Measurements from ENCODE around the gene ACOT2. TPM values are rescaled to one million over a fixed set of nuclear protein-coding genes. Genes with fewer than 3 reads are reported as not detected.

Gene ACOT2
- total RNA-seq, 4 donors from 2014 or later: 10.1 to 76.3 (median 53.6) TPM

DNA sequence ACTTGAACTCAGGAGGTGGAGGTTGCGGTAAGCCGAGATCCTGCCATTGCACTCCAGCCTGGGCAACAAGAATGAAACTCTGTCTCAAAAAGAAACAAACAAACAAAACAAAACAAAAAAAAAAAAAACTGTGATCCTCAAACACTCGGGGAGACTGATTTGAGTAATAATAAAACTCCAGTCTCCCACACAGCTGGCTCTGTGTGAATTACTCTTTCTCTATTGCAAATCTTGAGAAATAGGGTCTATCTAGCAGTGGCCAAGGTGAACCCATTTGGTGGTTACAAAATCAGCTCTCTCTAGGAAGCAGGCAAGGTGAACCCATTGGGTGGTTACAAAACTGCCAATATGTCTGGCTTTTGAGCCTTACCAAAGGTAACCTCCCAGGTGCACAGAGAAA lies 37.3 kb downstream of the ACOT2 start:
- Histone ChIP-seq H3K36me3 (no peaks in the 10 kb centered on the region), H3K27ac (no peak overlapping the region), H3K27me3 (no peaks in the 10 kb centered on the region), H3K4me1 (no peaks in the 10 kb centered on the region), H3K4me3 (no peak overlapping the region), H3K9me3 (no peaks in the 10 kb centered on the region)
- intact Hi-C loops (cut with DNase I; ENCODE audit: low total_unique reads): no loop called here
- in situ Hi-C loops (cut with MboI; ENCODE audit: low pct_ligation_motif_present in 1 of 4, low pct_unique_long_range_greater_than_20kb in 1 of 4, low sequenced_read_pairs in 3 of 4): no loop called here
- WGBS, 2 donors (ENCODE audit: low coverage in 1 of 2): 85 to 89% methylated on average over 1 to 3 of the region's 3 CpGs
- DNase-seq: no peak
- TF ChIP-seq EP300 (IDR thresholded peaks at IDR 0.05; ENCODE audit: low read depth): no peak

DNA sequence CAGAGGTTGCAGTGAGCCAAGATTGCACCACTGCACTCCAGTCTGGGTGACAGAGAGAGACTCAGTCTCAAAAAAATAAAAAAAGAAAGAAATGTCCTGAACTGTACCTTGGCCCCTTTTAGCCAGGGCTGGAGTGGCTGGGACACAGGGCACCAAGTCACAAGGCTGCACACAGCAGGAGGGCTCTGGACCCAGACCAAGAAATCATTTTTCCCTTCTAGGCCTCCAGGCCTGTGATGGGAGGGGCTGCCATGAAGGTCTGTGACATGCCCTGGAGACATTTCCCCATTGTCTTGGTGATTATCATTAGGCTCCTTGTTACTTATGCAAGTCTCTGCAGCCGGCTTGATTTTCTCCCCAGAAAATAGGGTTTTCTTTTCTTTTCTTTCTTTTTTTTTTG lies 38.2 kb downstream of the ACOT2 start:
- DNase-seq: no peak
- H3K4me3 ChIP-seq: no peak overlapping the region
- H3K4me1 ChIP-seq: peaks cover 0 to 3% (median 0%) of the 10 kb centered on the region in 4 donors
- H3K9me3 ChIP-seq: no peaks in the 10 kb centered on the region
- no peaks in the 10 kb centered on the region for H3K27me3 ChIP-seq
- intact Hi-C loops (cut with DNase I; ENCODE audit: low total_unique reads): no loop called here
- 100% methylated on average over 1 of the region's 1 CpG for WGBS, 2 donors (ENCODE audit: low coverage in 1 of 2)
- in situ Hi-C loops (cut with MboI; ENCODE audit: low pct_ligation_motif_present in 1 of 4, low pct_unique_long_range_greater_than_20kb in 1 of 4, low sequenced_read_pairs in 3 of 4): no loop called here
- H3K36me3 ChIP-seq: no peaks in the 10 kb centered on the region
- TF ChIP-seq EP300 (IDR thresholded peaks at IDR 0.05; ENCODE audit: low read depth) (no peak), POLR2AphosphoS5 (IDR thresholded peaks at IDR 0.05) (no peak), POLR2A (IDR thresholded peaks at IDR 0.05) (no peak)
- TF ChIP-seq, protein P1, sequence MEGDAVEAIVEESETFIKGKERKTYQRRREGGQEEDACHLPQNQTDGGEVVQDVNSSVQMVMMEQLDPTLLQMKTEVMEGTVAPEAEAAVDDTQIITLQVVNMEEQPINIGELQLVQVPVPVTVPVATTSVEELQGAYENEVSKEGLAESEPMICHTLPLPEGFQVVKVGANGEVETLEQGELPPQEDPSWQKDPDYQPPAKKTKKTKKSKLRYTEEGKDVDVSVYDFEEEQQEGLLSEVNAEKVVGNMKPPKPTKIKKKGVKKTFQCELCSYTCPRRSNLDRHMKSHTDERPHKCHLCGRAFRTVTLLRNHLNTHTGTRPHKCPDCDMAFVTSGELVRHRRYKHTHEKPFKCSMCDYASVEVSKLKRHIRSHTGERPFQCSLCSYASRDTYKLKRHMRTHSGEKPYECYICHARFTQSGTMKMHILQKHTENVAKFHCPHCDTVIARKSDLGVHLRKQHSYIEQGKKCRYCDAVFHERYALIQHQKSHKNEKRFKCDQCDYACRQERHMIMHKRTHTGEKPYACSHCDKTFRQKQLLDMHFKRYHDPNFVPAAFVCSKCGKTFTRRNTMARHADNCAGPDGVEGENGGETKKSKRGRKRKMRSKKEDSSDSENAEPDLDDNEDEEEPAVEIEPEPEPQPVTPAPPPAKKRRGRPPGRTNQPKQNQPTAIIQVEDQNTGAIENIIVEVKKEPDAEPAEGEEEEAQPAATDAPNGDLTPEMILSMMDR (IDR thresholded peaks at IDR 0.05): no peak
- H3K27ac ChIP-seq: no peak overlapping the region

DNA sequence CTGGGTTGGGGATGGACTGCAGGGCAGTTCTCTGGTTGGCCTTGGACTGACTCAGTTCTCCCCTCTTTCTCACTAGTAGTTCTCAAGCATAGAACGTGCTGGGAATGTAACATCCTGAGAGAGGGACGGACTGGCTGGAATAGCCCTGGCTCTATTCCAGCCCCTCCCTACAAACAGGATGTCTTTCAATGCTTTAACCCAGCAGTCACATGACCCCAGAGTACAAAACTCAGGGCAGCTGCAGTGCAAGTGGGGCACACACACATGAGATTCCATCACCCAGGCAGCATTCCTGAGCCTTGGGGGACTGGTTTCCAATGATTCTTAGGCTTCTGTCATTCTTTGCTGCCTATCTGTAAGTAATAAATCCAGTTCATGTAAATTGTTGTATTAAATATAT lies 41.7 kb downstream of the ACOT2 start:
- H3K36me3 ChIP-seq: no peaks in the 10 kb centered on the region
- intact Hi-C loops (cut with DNase I; ENCODE audit: low total_unique reads) (no loop called here), in situ Hi-C loops (cut with MboI; ENCODE audit: low pct_ligation_motif_present in 1 of 4, low pct_unique_long_range_greater_than_20kb in 1 of 4, low sequenced_read_pairs in 3 of 4) (no loop called here)
- no peaks in the 10 kb centered on the region for H3K9me3 ChIP-seq
- DNase-seq: no peak
- WGBS, 2 donors (ENCODE audit: low coverage in 1 of 2): 42 to 64% methylated on average over 2 of the region's 2 CpGs
- TF ChIP-seq, protein P1 (IDR thresholded peaks at IDR 0.05): no peak
- no peak for TF ChIP-seq POLR2A (IDR thresholded peaks at IDR 0.05)
- TF ChIP-seq EP300 (IDR thresholded peaks at IDR 0.05; ENCODE audit: low read depth): no peak
- no peak for TF ChIP-seq POLR2AphosphoS5 (IDR thresholded peaks at IDR 0.05)
- no peak overlapping the region for H3K4me3 ChIP-seq
- no peak overlapping the region for H3K27ac ChIP-seq
- H3K4me1 ChIP-seq: peaks cover 0 to 4% (median 2%) of the 10 kb centered on the region in 4 donors
- H3K27me3 ChIP-seq: no peaks in the 10 kb centered on the region

DNA sequence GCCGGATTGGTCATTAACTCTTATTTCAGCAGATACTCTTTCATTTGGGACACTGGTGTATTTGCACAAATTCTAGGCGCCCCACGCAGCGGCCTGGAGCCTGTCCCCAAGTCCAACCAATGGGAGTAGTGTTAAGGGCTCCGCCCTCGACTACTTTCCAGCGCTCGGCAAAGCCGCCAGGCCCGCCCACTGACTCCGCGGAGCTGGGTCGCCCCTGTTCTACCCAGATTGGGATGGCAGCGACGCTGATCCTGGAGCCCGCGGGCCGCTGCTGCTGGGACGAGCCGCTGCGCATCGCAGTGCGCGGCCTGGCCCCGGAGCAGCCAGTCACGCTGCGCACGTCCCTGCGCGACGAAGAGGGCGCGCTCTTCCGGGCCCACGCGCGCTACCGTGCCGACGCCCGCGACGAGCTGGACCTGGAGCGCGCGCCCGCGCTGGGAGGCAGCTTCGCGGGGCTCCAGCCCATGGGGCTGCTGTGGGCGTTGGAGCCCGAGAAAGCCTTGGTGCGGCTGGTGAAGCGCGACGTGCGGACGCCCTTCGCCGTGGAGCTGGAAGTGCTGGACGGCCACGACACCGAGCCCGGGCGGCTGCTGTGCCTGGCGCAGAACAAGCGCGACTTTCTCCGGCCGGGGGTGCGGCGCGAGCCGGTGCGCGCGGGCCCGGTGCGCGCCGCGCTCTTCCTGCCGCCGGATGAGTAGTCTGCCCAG lies 43.5 kb downstream of the ACOT2 start, which contains the start of gene ACOT6:
ACOT6 (plus strand) TSS at position 179 of the 707 bp plus-strand sequence; CDS start at position 234, 55 bp downstream.
- WGBS, 2 donors (ENCODE audit: low coverage in 1 of 2): 0% methylated on average over 27 of the region's 84 CpGs; no CpG with 5 or more reads in 1 of the 2 donors
- TF ChIP-seq POLR2A (IDR thresholded peaks at IDR 0.05) (peak; percentile 32), POLR2AphosphoS5 (IDR thresholded peaks at IDR 0.05) (peak in 2 of 3 donors; percentile 14 to 27), EP300 (IDR thresholded peaks at IDR 0.05; ENCODE audit: low read depth) (no peak)
- TF ChIP-seq, protein P1 (IDR thresholded peaks at IDR 0.05): no peak
- in situ Hi-C loops (cut with MboI; ENCODE audit: low pct_ligation_motif_present in 1 of 4, low pct_unique_long_range_greater_than_20kb in 1 of 4, low sequenced_read_pairs in 3 of 4) (no loop called here), intact Hi-C loops (cut with DNase I; ENCODE audit: low total_unique reads) (no loop called here)
- Histone ChIP-seq H3K36me3 (no peaks in the 10 kb centered on the region), H3K9me3 (no peaks in the 10 kb centered on the region), H3K4me1 (peaks cover 0 to 4% (median 2%) of the 10 kb centered on the region in 4 donors), H3K27ac (peak within 1 kb of the TSS; percentile 82 to 84 (median 82)), H3K27me3 (no peaks in the 10 kb centered on the region), H3K4me3 (peak within 1 kb of the TSS; percentile 27 to 73 (median 59))
- DNase-seq: peak; percentile 75

All from transverse colon (tissue), 4 donors.